Measurements from ENCODE around the gene SH2D6.

Gene SH2D6

GRCh38 chr2:85397925-85398331 lies 20.6 kb upstream of the SH2D6 start:
- POLR2A ChIA-PET (ENCODE audit: low non-redundant PET) = no interaction called here
- no peak for DNase-seq (ENCODE audit: low spot score)
- CTCF ChIA-PET = no interaction called here
- TF ChIP-seq, protein P1, sequence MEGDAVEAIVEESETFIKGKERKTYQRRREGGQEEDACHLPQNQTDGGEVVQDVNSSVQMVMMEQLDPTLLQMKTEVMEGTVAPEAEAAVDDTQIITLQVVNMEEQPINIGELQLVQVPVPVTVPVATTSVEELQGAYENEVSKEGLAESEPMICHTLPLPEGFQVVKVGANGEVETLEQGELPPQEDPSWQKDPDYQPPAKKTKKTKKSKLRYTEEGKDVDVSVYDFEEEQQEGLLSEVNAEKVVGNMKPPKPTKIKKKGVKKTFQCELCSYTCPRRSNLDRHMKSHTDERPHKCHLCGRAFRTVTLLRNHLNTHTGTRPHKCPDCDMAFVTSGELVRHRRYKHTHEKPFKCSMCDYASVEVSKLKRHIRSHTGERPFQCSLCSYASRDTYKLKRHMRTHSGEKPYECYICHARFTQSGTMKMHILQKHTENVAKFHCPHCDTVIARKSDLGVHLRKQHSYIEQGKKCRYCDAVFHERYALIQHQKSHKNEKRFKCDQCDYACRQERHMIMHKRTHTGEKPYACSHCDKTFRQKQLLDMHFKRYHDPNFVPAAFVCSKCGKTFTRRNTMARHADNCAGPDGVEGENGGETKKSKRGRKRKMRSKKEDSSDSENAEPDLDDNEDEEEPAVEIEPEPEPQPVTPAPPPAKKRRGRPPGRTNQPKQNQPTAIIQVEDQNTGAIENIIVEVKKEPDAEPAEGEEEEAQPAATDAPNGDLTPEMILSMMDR (conservative IDR thresholded peaks at IDR 0.05; ENCODE audit: low read depth) = no peak
- H3K27ac ChIP-seq = peak overlapping the region; percentile 31

DNA sequence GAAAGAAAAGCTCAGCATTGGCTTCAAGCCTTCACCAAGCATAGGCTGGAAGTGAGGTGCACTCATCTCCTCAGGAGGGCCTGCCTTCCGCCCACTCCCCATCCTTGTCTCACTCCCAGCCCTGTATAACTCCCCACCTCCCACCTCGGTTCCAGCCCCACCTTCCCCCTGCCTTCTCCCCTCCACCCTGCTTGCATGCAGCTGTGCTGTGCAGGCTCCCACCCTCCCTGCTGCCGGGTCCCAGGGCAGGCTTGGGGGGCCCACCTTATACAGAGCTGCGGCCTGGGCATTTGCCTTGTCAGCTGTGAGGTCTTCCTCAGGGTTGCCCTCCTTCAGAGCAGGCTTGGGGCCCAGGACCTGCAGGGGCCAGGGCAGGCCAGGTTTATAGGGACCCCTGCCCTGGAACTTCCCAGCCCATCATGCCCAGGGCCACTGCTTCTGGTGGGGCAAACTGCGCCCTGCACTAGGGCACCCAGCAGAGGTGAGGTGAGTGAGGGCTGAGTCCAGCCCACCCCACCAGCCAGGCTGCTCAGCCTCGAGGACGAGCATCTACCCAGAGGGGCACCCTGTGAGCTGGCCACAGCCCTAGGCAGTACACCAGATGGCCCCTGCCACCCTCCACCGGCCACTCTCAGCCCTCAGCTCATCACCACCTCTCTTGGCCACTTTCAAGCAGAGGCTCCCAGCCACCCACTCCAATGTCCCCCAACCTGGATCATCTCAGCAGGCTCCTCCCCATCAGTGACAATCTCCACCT lies 19.9 kb upstream of the SH2D6 start:
- POLR2A ChIA-PET (ENCODE audit: low non-redundant PET) = no interaction called here
- TF ChIP-seq, protein P1 (conservative IDR thresholded peaks at IDR 0.05; ENCODE audit: low read depth) = no peak
- CTCF ChIA-PET = no interaction called here
- peak overlapping the region; percentile 31 for H3K27ac ChIP-seq
- DNase-seq (ENCODE audit: low spot score) = no peak

GRCh38 chr2:85399183-85399455 lies 19.4 kb upstream of the SH2D6 start:
- peak overlapping the region; percentile 31 for H3K27ac ChIP-seq
- no peak for DNase-seq (ENCODE audit: low spot score)
- TF ChIP-seq, protein P1 (conservative IDR thresholded peaks at IDR 0.05; ENCODE audit: low read depth) = no peak
- ChIA-PET CTCF (no interaction called here), POLR2A (ENCODE audit: low non-redundant PET) (no interaction called here)

GRCh38 chr2:85400023-85400422 lies 18.5 kb upstream of the SH2D6 start:
- DNase-seq (ENCODE audit: low spot score) = no peak
- no peak overlapping the region for H3K27ac ChIP-seq
- ChIA-PET CTCF (interaction anchor here (0.6 kb wide), 1 partner anchor 369 kb away, joined by 5 read pairs; no protein-coding TSS in a partner anchor), POLR2A (ENCODE audit: low non-redundant PET) (no interaction called here)
- TF ChIP-seq, protein P1 (conservative IDR thresholded peaks at IDR 0.05; ENCODE audit: low read depth) = no peak

GRCh38 chr2:85400541-85401463 lies 17.7 kb upstream of the SH2D6 start:
- TF ChIP-seq, protein P1 (conservative IDR thresholded peaks at IDR 0.05; ENCODE audit: low read depth) = no peak
- ChIA-PET CTCF (interaction anchor here (0.7 to 0.8 kb wide), 2 partner anchors 19 to 45 kb away, joined by 3 to 4 read pairs; no protein-coding TSS in a partner anchor), POLR2A (ENCODE audit: low non-redundant PET) (no interaction called here)
- DNase-seq (ENCODE audit: low spot score) = no peak
- H3K27ac ChIP-seq = peak overlapping the region; percentile 3; the same call in 1 of the 2 replicates

- CTCF ChIA-PET = interaction anchor here (0.8 kb wide), 1 partner anchor 45 kb away, joined by 4 read pairs; no protein-coding TSS in a partner anchor
- DNase-seq (ENCODE audit: low spot score) = no peak
- peak overlapping the region; percentile 3; the same call in 1 of the 2 replicates for H3K27ac ChIP-seq
- TF ChIP-seq, protein P1 (conservative IDR thresholded peaks at IDR 0.05; ENCODE audit: low read depth) = no peak
- POLR2A ChIA-PET (ENCODE audit: low non-redundant PET) = no interaction called here
Measured at GRCh38 chr2:85401464-85401805, 17.1 kb upstream of the SH2D6 start.

Data from RWPE1 (cell line).